ENCODE measurements around the gene TFF1.

TFF1 gene

GRCh38 chr21:42397746-42398394 is 31.5 kb upstream of the TFF1 start:
- no peak for DNase-seq

- peak; percentile 14 for DNase-seq
Measured at GRCh38 chr21:42396799-42397745, 30.7 kb upstream of the TFF1 start.

DNA sequence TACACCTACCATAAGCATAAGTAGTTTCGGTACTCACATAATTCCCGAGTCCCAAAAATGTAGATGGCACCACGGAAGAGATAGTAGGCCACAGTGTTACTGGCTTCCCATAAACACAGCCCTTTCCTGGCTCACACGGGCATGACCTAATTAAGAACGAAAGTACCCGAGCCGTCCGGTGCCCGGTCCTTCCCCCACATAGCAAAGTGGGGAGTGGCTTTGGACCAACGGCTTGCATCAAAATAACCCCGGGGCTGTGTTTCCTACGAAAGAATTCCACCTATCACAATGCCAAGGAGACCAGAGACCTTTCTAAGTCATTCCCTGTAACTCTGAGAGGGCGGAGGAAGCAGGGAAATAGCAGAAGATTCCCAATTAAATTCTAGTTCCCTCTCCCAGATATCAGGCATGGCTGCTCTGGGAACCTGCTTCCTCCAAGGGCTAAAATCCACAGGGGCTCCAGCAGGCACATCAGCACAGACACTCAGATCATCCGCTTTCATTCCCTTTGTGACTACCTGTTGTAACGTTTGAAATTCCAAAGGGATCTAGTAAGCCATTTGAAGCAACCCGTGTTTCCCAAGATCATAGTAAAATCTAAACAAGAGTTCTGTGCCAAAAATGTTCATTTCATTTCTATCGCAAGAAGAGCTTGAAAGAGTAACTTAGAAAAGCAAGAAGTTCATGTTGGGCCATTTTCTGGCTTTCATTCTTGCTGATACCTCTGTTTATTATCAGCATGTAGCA is 29.7 kb upstream of the TFF1 start, which contains the start of gene TMPRSS3:
TMPRSS3 (minus strand) TSS at position 148 of the 747 bp plus-strand sequence. CDS start 635 bp downstream, outside the sequence.
- no peak for DNase-seq

GRCh38 chr21:42395302-42395701 is 29.0 kb upstream of the TFF1 start:
- no peak for DNase-seq

DNA sequence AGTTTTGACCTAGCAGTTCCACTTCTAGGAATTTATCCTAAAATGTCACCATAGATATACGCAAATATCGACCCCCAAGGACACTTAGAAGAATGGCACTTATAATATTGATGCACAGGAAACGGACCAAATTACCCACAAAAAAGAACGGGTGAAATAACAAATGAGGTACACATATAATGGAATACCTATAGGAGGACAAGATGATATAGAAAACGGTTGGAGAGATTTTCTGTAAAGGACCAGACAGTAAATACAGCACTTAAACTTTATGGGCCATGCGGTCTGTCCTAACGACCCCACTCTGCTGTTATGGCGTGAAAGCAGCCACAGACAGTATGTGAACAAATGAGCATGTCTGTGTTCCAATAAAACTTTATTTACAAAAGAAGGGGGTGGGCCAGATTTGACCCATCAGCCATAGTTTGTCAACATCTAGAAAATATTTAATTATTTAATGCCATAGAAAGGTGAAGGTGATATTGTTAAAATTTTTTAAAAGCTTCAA is 27.2 kb upstream of the TFF1 start:
- no peak for DNase-seq

GRCh38 chr21:42392731-42393442 is 26.6 kb upstream of the TFF1 start:
- DNase-seq, result no peak

DNA sequence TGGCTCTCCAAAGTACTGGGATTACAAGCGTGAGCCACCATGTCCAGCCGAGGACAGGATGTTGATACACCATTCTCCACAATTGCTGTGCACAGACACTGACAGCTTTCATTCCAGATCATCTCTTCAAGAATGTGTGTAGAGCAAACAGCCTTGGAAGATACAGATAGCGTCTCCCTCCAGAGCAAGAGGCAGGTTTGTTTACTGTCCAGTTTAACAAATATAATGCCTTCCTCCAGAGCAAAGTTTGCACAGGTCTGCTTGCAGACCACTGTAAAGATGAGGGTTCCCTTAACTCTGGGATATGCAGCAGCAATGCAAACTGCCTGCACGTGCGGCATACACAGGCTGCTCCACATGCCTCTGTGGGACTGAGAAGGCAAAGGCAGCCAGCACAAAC is 25.0 kb upstream of the TFF1 start:
- no peak for DNase-seq

DNA sequence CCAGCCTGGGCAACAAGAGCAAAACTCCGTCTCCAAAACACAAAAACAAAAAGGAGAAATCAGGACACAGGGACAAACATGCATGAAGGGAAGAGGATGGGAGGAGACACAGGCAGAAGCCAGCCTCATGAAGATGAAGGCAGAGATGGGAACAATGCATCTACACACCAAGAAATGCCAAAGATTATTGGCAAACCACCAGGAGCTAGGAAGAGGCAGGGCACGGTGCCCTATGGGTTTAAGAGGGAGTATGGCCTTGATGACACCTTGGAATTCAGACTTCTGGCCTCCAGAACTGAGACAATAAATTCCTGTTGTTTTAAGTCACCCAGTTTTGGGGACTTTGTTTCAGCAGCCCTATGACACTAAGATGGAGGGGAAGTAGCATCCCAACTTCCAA is 24.4 kb upstream of the TFF1 start:
- no peak for DNase-seq

DNA sequence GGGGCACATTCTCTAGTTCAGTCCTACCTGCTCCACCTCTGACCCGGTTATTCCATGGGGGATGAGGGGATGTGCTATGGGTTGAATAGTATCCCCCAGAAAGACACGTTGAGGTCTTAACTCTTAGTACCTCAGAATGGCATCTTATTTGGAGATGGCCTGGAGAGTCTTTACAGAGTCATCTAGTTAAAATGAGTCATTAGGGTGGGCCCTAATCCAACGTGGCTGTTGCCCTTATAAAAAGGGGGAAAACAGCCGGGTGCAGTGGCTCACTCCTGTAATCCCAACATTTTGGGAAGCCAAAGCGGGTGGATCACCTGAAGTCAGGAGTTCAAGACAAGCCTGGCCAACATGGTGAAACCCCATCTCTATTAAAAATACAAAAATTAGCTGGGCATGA is 23.9 kb upstream of the TFF1 start:
- no peak for DNase-seq

DNA sequence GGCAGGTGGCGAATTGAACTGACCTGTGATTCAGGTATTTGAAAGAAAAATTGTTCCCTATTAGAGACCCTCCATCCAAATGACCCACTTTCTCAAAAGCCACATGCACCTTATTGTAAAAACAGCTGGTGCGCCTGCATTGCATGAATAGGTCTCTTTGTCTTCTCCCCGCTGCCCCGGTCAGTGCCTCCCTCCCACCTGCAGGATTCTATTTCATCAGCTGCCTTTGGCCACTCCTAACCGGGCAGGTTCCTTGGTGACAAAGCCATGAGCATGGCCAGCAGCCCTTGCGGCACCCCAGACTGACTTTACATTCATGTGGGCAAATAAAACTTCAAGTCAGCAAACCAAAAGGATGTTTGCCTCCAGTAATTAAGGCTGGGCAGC is 23.1 kb upstream of the TFF1 start:
- no peak for DNase-seq

GRCh38 chr21:42388740-42389448 is 22.6 kb upstream of the TFF1 start:
- DNase-seq, result peak; percentile 49

DNA sequence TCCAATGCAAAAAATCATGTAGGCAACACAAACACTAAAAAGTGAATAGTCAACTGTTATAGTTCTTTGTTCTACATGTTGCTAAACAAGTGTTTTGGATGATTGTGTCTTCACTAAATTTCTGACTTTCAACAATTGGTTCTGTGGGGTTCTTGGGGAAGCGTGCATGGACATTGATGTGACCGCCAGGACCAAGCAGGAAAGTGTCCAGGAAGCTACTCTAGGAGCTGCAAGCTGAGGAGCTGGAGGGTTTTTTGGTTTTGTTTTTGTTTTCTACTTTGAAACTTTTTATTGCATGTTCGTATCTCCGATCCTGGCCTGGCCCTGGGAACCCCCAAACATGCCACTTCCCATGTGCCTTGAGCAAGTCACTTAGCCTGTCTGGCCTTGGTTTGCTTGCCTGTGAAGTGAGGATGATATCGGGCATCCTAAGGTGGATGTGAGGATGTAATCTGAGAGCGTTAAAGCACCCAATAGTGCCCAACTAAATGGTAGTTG is 21.6 kb upstream of the TFF1 start:
- DNase-seq, result no peak

GRCh38 chr21:42387164-42387563 is 20.8 kb upstream of the TFF1 start:
- DNase-seq, result peak; percentile 40

- DNase-seq, result no peak
Measured at GRCh38 chr21:42386034-42386591, 19.8 kb upstream of the TFF1 start.

GRCh38 chr21:42385619-42386018 is 19.3 kb upstream of the TFF1 start:
- no peak for DNase-seq

DNA sequence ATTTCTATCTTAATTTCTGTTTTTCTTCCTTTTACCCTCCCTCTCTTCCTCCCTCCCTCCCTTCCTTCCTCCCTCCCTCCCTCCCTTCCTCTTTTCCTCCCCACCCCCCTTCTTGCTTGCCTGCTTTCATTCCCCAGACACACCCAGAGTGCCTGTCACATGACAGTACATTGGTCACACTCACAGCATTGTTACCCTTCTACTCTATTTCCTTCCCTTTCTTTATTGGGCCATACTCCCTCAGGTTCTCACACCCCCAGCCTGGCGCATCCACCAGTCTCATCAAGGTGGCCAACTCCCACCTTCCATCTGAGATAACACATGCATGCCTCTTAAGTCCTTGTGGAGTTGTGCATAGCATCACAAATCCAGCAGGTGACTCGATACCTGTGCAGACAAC is 18.7 kb upstream of the TFF1 start:
- DNase-seq, result peak; percentile 61

DNA sequence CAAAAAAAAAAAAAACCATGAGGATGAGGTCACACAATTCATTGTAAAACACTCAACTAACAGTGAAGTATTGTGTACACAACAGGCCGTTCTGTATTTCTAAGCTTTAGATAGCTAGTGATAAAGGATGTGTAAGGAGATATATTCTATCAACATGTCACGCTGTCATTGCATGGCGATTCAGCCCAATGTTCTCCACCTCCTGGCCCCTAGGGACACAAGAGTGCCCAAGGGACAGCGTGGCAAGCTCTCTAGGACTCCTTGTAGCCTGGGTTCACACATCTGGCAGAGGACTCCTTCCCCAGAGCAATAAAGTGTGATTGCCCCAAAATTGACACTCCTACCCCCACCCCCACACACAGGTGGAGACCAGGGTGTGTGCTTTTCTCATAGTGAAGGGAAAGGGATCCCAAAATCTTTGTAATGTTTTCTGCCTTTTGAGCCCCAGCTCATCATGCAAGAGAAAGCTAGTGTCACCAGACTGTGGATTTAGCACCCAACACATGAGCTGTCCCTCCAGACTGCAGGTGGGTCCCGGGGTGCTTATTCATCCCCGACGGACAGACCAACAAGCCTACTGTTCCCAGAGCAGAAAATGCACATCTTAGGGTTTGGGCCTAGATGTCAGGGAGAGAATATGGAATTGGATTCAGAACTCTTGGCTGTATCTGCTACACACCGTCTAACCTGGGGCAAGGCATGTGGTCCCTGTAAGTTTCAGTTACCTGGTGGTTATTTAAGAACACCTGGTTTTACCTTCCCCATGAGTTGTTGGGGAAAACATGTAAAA is 18.0 kb upstream of the TFF1 start:
- peak; percentile 39 for DNase-seq

GRCh38 chr21:42383331-42383730 is 17.0 kb upstream of the TFF1 start:
- DNase-seq, result no peak

GRCh38 chr21:42382915-42383314 is 16.6 kb upstream of the TFF1 start:
- DNase-seq, result no peak

GRCh38 chr21:42381347-42381984 is 15.1 kb upstream of the TFF1 start:
- DNase-seq, result peak; percentile 74
